Measurements from ENCODE around the gene LRP3.
"Not testable (repeated sequence)": the region's sequence is repeated elsewhere in the genome, so short reads cannot be mapped to it uniquely, and the experiment has no call there.

DNA sequence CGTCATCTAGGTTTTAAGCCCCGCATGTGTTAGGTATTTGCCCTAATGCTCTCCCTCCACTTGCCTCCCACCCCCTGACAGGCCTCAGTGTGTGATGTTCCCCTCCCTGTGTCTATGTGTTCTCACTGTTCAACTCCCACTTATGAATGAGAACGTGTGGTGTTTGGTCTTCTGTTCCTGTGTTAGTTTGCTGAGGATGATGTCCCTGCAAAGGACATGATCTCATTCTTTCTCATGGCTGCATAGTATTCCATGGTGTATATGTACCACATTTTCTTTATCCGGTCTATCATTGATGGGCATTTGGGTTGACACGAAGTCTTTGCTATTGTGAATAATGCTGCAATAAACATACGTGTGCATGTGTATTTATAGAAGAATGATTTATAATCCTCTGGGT lies 39.8 kb upstream of the LRP3 start:
- TF ChIP-seq, protein P1, sequence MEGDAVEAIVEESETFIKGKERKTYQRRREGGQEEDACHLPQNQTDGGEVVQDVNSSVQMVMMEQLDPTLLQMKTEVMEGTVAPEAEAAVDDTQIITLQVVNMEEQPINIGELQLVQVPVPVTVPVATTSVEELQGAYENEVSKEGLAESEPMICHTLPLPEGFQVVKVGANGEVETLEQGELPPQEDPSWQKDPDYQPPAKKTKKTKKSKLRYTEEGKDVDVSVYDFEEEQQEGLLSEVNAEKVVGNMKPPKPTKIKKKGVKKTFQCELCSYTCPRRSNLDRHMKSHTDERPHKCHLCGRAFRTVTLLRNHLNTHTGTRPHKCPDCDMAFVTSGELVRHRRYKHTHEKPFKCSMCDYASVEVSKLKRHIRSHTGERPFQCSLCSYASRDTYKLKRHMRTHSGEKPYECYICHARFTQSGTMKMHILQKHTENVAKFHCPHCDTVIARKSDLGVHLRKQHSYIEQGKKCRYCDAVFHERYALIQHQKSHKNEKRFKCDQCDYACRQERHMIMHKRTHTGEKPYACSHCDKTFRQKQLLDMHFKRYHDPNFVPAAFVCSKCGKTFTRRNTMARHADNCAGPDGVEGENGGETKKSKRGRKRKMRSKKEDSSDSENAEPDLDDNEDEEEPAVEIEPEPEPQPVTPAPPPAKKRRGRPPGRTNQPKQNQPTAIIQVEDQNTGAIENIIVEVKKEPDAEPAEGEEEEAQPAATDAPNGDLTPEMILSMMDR (IDR thresholded peaks at IDR 0.05): not testable (repeated sequence)
- TF ChIP-seq POLR2A (IDR thresholded peaks at IDR 0.05): not testable (repeated sequence)
